Iris pigment epithelial cell (primary cell): Measurements from ENCODE around the gene CCDC78.
"Not testable (repeated sequence)": the region's sequence is repeated elsewhere in the genome, so short reads cannot be mapped to it uniquely, and the experiment has no call there.

Source experiments
- DNase-seq: peaks from one replicate; pipeline ENCODE4 v3.0.0-alpha.2; 2011; ENCODE audit warnings: low read depth

CCDC78 gene

GRCh38 chr16:760545-761343 lies 34.5 kb upstream of the CCDC78 start, which contains the start of gene MSLN:
Gene MSLN, plus strand, starts transcription at chr16:760734. Its CDS starts 1,947 bp downstream, at chr16:762681.
- DNase-seq = no peak

GRCh38 chr16:760065-760464 lies 33.8 kb upstream of the CCDC78 start:
- no peak for DNase-seq

GRCh38 chr16:759110-759910 lies 33.1 kb upstream of the CCDC78 start:
- no peak for DNase-seq

GRCh38 chr16:756428-756827 lies 30.2 kb upstream of the CCDC78 start:
- no peak for DNase-seq

- no peak for DNase-seq
Measured at GRCh38 chr16:754656-755055, 28.4 kb upstream of the CCDC78 start.

- not testable (repeated sequence) for DNase-seq
Measured at GRCh38 chr16:754121-754607, 27.9 kb upstream of the CCDC78 start.

- no peak for DNase-seq
Measured at GRCh38 chr16:752007-752312, 25.7 kb upstream of the CCDC78 start.

- DNase-seq = no peak
Measured at GRCh38 chr16:751152-752006, 25.1 kb upstream of the CCDC78 start.

GRCh38 chr16:750485-750884 lies 24.2 kb upstream of the CCDC78 start:
- DNase-seq = no peak

GRCh38 chr16:749010-749409 lies 22.8 kb upstream of the CCDC78 start:
- DNase-seq = peak; percentile 78

GRCh38 chr16:747978-748746 lies 21.9 kb upstream of the CCDC78 start:
- DNase-seq = no peak

- DNase-seq = no peak
Measured at GRCh38 chr16:746637-747036, 20.4 kb upstream of the CCDC78 start.

- no peak for DNase-seq
Measured at GRCh38 chr16:745739-746138, 19.5 kb upstream of the CCDC78 start.

- DNase-seq = no peak
Measured at GRCh38 chr16:743794-744500, 17.7 kb upstream of the CCDC78 start.

GRCh38 chr16:742894-743293 lies 16.7 kb upstream of the CCDC78 start:
- not testable (repeated sequence) for DNase-seq

GRCh38 chr16:741986-742629 lies 15.9 kb upstream of the CCDC78 start:
- DNase-seq = no peak

GRCh38 chr16:740764-741505 lies 14.7 kb upstream of the CCDC78 start, which contains the start of gene CIAO3:
Gene CIAO3, minus strand, starts transcription at chr16:740997. Its CDS starts 12 bp downstream, at chr16:740985.
- DNase-seq = peak; percentile 91

- no peak for DNase-seq
Measured at GRCh38 chr16:740459-740763, 14.2 kb upstream of the CCDC78 start.

GRCh38 chr16:739560-740458 lies 13.6 kb upstream of the CCDC78 start:
- DNase-seq = no peak
